GM19452 (cell line): ENCODE results near the gene AIDA.
"Not testable (repeated sequence)": the region's sequence is repeated elsewhere in the genome, so short reads cannot be mapped to it uniquely, and the experiment has no call there.

ENCODE experiments used
- ATAC-seq: cut with Tn5 transposase; IDR thresholded peaks from one replicate; pipeline ENCODE4 v1.9.1; 2021; ENCODE audit not compliant: unreplicated experiment

Gene AIDA

GRCh38 chr1:222712253-222713090 lies at the start of gene AIDA, which contains the start of gene BROX:
Gene AIDA, minus strand, starts transcription at chr1:222712491. Its CDS starts 174 bp downstream, at chr1:222712317.
Gene BROX, plus strand, starts transcription at chr1:222712564. Its CDS starts 3,136 bp downstream, at chr1:222715700.
- peak; percentile 82 for ATAC-seq

DNA sequence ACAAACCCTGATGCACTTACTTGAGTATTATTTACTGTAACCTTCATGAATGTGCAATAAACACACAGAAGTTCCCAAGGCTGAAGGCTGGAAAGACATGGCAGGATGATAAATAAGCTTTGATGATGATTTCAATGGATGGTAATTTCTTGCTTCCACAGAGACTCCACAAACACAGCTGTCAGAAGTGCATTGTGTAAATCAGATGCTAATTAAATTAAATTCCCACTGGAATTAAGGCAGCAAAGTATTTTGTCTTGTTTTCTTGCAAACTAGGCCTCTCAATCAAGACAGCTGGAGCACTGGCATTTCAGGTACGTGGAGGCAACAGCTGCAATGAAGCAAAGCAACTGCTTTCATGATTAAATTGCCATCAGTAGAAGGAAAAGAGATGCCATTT lies 48.8 kb upstream of the AIDA start:
- ATAC-seq, result no peak

DNA sequence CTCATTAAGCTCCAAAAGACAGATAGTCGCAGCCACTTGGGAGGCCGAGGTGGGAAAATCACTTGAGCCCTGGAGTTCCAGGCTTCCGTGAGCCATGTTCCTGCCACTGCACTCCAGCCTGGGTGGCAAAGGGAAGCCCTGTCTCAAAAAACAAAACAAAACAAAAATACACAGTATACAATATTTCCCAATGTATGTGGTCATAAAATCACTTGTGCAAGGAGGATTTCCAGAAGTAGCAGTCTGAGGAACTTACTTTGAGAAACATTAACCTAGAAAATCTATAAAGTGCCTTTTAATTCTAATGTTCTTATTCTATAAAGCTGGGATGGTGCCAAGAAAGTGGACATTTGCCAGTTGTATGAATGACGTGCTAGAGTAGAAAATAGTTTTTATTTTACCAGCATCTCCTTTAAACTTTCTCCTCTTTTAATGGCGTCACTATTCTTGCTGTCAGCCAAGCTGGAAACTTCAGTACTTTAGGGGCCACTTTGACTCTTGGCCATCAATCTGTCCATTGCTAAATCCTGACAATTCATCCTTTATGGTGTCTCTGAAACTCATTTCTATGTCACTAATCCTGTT lies 47.3 kb upstream of the AIDA start:
- no peak for ATAC-seq

DNA sequence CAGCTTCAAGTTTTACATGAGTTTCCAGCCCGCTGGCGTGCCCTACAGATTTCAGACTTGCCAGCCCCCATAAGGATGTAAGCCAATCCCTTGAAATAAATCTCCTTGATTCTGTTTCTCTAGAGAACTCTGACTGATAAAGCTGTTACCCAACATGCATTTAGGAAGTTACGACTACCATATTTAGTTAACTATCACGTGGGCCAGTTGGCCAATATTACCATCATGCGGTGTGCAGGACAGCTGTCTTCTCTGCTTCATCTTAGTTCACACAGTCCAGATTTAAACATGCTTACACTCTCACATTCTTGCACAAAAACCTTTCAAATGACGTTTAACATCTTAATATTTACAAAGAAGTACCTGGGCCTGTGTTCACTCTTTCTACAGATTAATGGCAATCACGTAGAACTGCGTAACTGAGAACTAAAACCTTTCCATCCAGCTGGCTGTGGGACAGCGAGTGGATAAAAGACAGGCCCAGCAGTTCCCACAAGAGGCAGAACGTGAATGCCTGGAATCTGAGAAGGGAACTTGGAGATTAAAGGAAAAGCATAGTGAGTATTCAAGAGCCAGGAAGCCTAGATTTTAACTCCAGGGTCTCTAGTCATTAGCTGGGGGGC lies 45.5 kb upstream of the AIDA start:
- no peak for ATAC-seq

DNA sequence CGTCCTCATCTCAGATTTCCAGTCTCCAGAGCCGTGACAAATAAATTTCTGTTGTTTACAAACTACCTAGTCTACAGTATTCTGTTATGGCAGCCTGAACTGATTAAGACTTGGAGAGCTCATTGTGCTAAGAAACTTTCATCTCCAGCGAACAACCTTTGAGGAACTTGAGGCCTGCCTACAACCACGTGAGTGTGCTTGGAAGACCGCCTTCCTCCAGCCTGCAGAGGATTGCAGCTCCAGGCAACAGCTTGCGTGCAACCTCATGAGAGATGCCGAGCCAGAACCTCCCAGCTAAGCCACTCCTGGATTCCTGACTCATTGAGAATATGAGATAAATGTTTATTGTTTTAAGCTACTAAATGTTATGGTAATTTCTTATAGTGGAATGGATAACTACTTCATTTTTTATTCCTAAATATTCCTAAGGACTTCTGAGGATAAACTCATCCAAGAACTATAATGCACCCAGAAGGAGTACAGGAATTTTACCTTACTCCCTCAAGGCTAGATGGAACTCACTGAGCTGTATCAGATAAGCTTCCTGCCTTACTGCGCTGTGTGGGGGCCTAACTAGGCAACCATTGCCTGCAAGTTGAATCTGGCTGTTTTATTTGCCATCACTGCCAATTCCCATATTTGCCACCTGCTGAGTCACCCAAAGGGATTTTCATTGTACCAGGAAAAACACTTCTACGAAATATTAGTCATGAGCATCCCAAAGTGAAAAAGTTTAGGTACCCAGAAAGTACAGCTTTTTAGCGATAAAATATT lies 42.3 kb upstream of the AIDA start:
- no peak for ATAC-seq

GRCh38 chr1:222751255-222751654 lies 39.0 kb upstream of the AIDA start:
- ATAC-seq, result no peak

DNA sequence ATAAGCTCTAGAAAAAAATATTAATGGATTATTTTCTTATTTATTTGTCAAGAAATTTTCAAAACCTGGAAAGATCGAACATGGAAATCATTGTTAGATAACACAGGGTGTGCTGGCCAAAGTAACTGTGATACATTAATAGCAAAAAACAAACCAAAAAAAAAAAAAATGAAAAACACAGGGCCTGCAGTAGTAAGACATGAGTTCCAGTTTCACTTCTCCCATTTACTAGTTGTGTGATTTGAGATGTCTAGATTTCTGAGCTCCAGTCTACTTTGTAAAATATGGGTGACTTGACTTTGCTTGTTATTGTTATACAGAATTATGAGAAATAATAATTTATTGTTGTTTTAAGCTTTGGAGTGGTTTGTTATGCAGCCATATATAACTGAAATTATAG lies 38.4 kb upstream of the AIDA start:
- ATAC-seq, result peak; percentile 79

GRCh38 chr1:222749927-222750326 lies 37.6 kb upstream of the AIDA start:
- no peak for ATAC-seq

GRCh38 chr1:222741630-222742457 lies 29.6 kb upstream of the AIDA start:
- not testable (repeated sequence) for ATAC-seq

DNA sequence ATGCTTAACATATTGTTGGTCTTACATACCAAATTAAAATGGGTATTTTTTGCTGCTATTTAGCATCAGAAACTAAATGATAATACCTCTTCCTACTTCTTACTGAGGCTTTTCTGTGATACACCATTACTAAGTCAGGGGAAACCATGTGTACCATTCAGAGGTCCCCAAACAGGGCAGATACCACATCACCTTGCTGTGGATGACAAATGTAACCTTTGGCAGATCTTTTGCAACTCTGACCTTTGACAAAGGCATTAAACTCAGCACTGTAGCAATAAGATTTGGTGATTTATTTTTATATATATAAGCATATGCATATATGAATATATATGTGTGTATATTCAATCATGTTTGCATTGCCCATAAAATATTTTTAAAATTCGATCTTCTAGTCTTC lies 27.6 kb upstream of the AIDA start:
- ATAC-seq, result no peak

- no peak for ATAC-seq
These were observed 27.2 kb upstream of the AIDA start for GRCh38 chr1:222739465-222739864.

GRCh38 chr1:222736972-222737371 lies 24.7 kb upstream of the AIDA start, which contains the start of gene FAM177B:
Gene FAM177B, plus strand, starts transcription at chr1:222737202. Its CDS starts 9,344 bp downstream, at chr1:222746546.
- ATAC-seq, result no peak

- no peak for ATAC-seq
These were observed 24.2 kb upstream of the AIDA start for GRCh38 chr1:222736470-222736869.

DNA sequence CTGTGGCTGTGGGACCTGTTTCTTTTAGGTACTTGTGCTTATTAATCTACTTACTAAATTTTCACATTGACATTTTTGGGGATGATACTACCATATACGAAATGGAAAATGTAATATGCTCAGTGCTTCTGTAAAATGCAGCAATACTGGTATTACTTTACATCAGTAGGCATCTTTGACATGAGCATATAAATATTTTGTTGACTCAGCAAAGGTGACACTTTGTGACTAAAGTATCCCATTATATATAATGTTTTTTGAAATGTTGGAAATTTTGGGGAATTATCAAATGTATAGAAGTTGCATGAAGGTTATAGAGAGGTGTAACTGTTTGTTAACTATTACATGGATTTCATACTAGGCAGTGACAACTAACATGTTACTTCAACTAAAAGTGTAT lies 22.4 kb upstream of the AIDA start:
- ATAC-seq, result no peak

GRCh38 chr1:222732216-222733159 lies 20.2 kb upstream of the AIDA start:
- ATAC-seq, result peak; percentile 99

- no peak for ATAC-seq
These were observed 18.6 kb upstream of the AIDA start for GRCh38 chr1:222730866-222731265.

DNA sequence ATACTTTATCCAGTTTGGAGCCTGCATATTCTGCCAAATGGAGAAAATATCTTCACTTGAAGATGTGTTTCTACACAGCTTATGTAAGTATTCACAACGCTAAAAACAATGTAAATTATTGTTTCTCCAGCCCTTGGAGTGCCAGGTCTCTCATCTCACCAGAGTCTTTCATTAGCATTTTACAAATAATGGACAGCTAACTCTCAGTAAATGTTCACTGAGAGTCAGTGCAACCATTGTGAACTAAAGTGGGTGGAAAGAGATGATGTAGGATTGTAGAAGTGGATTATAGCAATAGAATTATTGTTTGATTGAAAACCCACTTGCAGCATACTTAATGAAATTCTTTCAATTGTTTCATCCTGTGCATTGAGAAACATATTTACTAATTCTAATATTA lies 16.5 kb upstream of the AIDA start:
- no peak for ATAC-seq

- ATAC-seq, result no peak
These were observed 4.1 kb upstream of the AIDA start for GRCh38 chr1:222716393-222716792.
